PC-3 (cell line): ENCODE measurements around the gene TSEN54. TPM values are rescaled to one million over a fixed set of nuclear protein-coding genes. Genes with fewer than 3 reads are reported as not detected.

Experiments used
- ATAC-seq: fragments of 200-7000 bp; cut with Tn5 transposase; 2 replicates; pipeline ENCODE4 v1.9.1; 2020; ENCODE audit warnings: mild to moderate bottlenecking, moderate library complexity
- BruUV-seq: library from RNA; stranded (reverse); fragments of 400-500 nt; replicated peaks from 2 replicates; lab custom pipeline; 2021; lab: Mats Ljungman, UMichigan
- CTCF ChIA-PET: fragments of 300-600 bp; sonication (Branson Sonifier 250); formaldehyde crosslinking; loops from one replicate; lab custom pipeline; 2022; ENCODE audit warnings: antibody characterized with exemption; lab: Charles Lee
- POLR2A ChIA-PET: fragments of 300-600 bp; sonication (Branson Sonifier 250); formaldehyde crosslinking; loops from one replicate; lab custom pipeline; 2022; ENCODE audit warnings: antibody characterized with exemption; ENCODE audit not compliant: unreplicated experiment; lab: Charles Lee
- DNase-seq: peaks from one replicate; pipeline ENCODE4 v3.0.0-alpha.2; 2015
- H2AFZ ChIP-seq: fragments of 300-600 bp; sonication (generic); 2 replicates; pipeline ENCODE4 v1.6.0; 2016; ENCODE audit warnings: antibody characterized with exemption, low read length
- H3F3A ChIP-seq: fragments of 300-600 bp; sonication (generic); one replicate; pipeline ENCODE4 v1.6.0; 2017; ENCODE audit warnings: antibody characterized with exemption, low read length, control low read depth, mild to moderate bottlenecking; ENCODE audit not compliant: unreplicated experiment
- H3K27ac ChIP-seq: fragments of 300-600 bp; sonication (generic); 2 replicates; pipeline ENCODE4 v1.5.1; 2016; ENCODE audit warnings: mild to moderate bottlenecking, low read length
- H3K27me3 ChIP-seq: fragments of 300-600 bp; sonication (generic); 2 replicates; pipeline ENCODE4 v1.6.1; 2016; ENCODE audit warnings: low read length, mixed read lengths
- H3K36me3 ChIP-seq: fragments of 300-600 bp; sonication (generic); 2 replicates; pipeline ENCODE4 v1.6.1; 2016; ENCODE audit warnings: low read depth, mixed run types, low read length, mixed read lengths
- H3K4me1 ChIP-seq: fragments of 300-600 bp; sonication (generic); 2 replicates; pipeline ENCODE4 v1.5.1; 2016; ENCODE audit warnings: low read length; ENCODE audit not compliant: insufficient read depth
- H3K4me2 ChIP-seq: fragments of 300-600 bp; sonication (generic); 2 replicates; pipeline ENCODE4 v1.6.0; 2016; ENCODE audit warnings: low read length
- H3K4me3 ChIP-seq: fragments of 300-600 bp; sonication (generic); 2 replicates; pipeline ENCODE4 v1.5.1; 2016; ENCODE audit warnings: mild to moderate bottlenecking, low read length, mixed read lengths
- H3K79me2 ChIP-seq: fragments of 300-600 bp; sonication (generic); 2 replicates; pipeline ENCODE4 v1.6.1; 2017; ENCODE audit warnings: low read length, mixed read lengths
- H3K9ac ChIP-seq: fragments of 300-600 bp; sonication (generic); 2 replicates; pipeline ENCODE4 v1.6.0; 2016; ENCODE audit warnings: mild to moderate bottlenecking, low read length
- H3K9me2 ChIP-seq: fragments of 300-600 bp; sonication (generic); replicated peaks from 2 replicates; pipeline ENCODE4 v1.6.1; 2016; ENCODE audit warnings: mixed run types, low read length, mixed read lengths
- H3K9me3 ChIP-seq: fragments of 300-600 bp; sonication (generic); 2 replicates; pipeline ENCODE4 v1.6.1; 2016; ENCODE audit warnings: low read length, mixed read lengths
- H4K20me1 ChIP-seq: fragments of 300-600 bp; sonication (generic); 2 replicates; pipeline ENCODE4 v1.6.1; 2016; ENCODE audit warnings: low read length, mixed read lengths
- EZH2 ChIP-seq: fragments of 300-600 bp; sonication (generic); IDR thresholded peaks from one replicate; pipeline ENCODE4 v1.6.1; 2017; ENCODE audit warnings: antibody characterized with exemption, mild to moderate bottlenecking, low read length; ENCODE audit not compliant: unreplicated experiment
- EZH2phosphoT487 ChIP-seq: fragments of 300-600 bp; sonication (generic); IDR thresholded peaks from 2 replicates; pipeline ENCODE4 v1.6.1; 2018; ENCODE audit warnings: mild to moderate bottlenecking, antibody characterized with exemption, low read length, borderline replicate concordance
- intact Hi-C: fragments of 100-400 bp; cut with micrococcal nuclease; formaldehyde crosslinking; loops from 2 replicates; pipeline ENCODE4 v1.9.0; 2023
- total RNA-seq: library from RNA; depleted of rRNA; stranded (reverse); fragments of >200 nt; gene quantifications from 2 replicates; pipeline ENCODE4 v1.2.3, GENCODE V29; 2014
- TF ChIP-seq, protein P1 (sequence below): fragments of 300-600 bp; sonication (generic); conservative IDR thresholded peaks from 2 replicates; pipeline ENCODE4 v1.5.1; 2017; ENCODE audit warnings: antibody characterized with exemption, low read depth, mild to moderate bottlenecking, low read length

The TSEN54 gene
- total RNA-seq, 1 experiment from 2014 or later = 61.6 TPM

DNA sequence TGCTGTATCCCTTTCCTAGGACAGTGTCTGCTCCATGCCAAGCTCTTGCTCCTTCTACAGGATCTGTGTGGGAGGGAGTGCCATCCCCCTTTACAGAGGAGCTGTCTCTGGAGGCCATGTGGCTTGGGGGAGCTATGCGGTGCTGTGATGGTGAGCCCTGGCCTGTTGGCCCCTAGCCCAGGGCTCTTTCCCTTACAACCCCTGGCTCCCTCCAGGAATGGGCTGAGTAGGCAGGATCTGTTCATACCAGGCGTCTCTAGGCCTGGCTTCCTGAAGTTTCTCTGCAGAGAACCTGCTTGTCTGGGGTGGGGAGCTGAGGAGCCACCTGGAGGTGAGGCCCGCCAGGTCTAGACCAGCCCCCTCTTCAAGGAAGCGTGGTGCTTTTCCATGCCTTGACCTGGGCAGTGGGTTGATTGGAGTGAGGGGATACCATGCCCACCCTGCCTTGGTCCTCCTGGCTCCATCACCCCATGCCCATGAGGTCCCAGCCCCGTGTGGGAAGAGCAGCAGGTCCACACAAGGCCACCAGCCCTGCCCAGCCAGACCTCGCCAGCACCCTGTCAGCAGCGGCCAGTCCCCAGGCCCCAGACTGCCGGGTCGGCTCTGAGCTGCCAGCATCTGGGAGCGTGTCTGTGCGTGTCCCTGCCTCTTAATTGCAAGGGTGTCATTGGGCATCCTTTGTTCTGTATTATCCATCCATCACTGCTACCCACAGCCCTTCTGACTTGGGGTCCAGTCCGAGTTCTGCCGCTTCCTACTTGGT, 23.8 kb downstream of the TSEN54 start:
- DNase-seq (no peak), ATAC-seq (no peak)
- 0 out of 2 replicates have a peak, but pooled peaks cover 6% of the 10 kb centered on the region for H3K36me3 ChIP-seq
- no peak overlapping the region for H3K4me3 ChIP-seq
- CTCF ChIA-PET = interaction anchor here (0.6 kb wide), 1 partner anchor 72 kb away, joined by 3 read pairs; no protein-coding TSS in a partner anchor
- POLR2A ChIA-PET = no interaction called here
- H3K9ac ChIP-seq = no peak overlapping the region
- no peak for TF ChIP-seq EZH2phosphoT487
- TF ChIP-seq, protein P1, sequence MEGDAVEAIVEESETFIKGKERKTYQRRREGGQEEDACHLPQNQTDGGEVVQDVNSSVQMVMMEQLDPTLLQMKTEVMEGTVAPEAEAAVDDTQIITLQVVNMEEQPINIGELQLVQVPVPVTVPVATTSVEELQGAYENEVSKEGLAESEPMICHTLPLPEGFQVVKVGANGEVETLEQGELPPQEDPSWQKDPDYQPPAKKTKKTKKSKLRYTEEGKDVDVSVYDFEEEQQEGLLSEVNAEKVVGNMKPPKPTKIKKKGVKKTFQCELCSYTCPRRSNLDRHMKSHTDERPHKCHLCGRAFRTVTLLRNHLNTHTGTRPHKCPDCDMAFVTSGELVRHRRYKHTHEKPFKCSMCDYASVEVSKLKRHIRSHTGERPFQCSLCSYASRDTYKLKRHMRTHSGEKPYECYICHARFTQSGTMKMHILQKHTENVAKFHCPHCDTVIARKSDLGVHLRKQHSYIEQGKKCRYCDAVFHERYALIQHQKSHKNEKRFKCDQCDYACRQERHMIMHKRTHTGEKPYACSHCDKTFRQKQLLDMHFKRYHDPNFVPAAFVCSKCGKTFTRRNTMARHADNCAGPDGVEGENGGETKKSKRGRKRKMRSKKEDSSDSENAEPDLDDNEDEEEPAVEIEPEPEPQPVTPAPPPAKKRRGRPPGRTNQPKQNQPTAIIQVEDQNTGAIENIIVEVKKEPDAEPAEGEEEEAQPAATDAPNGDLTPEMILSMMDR = no peak
- TF ChIP-seq EZH2 = no peak
- H3K9me3 ChIP-seq = no peaks in the 10 kb centered on the region
- H2AFZ ChIP-seq = no peak overlapping the region
- no TSS peak for BruUV-seq
- H4K20me1 ChIP-seq = 0 out of 2 replicates have a peak, but pooled peaks cover 4% of the 10 kb centered on the region
- H3K79me2 ChIP-seq = peaks cover 15% of the 10 kb centered on the region; the same call in 1 of the 2 replicates
- intact Hi-C loops = no loop called here
- no peaks in the 10 kb centered on the region for H3K27me3 ChIP-seq
- H3K9me2 ChIP-seq = no peaks in the 10 kb centered on the region
- H3K4me1 ChIP-seq = no peaks in the 10 kb centered on the region
- no peak overlapping the region for H3K4me2 ChIP-seq
- no peak overlapping the region for H3K27ac ChIP-seq
- no peaks in the 10 kb centered on the region for H3F3A ChIP-seq

DNA sequence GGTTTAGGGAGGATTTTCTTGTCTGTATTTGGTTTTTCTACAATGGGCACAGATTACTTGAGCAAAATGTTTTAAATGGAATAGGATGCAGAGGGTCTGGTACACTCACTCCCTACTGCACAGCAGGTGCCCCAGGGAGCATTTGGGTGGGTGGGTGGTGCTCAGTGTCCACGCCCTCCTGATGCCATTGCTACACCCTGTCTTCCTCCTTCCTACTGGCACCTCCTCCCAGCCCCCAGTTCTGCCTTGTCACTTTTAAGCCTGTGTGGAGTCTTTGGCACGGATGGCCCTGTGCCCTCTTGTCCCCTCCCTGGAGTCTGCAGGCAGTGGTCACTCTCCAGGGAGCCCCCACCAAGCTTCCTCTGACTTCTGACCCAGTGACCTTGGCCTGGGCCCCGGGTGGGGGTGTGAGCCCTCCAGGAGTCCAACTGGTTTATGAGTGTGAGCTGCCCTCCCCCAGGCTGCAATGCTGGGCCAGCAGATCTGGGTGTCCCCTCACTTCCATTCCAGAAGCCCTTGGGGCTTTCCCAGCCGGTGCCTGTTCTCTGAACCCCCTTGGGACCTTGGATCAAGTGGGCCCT, 24.7 kb downstream of the TSEN54 start:
- ChIA-PET POLR2A (no interaction called here), CTCF (no interaction called here)
- H2AFZ ChIP-seq = no peak overlapping the region
- no peak for DNase-seq
- intact Hi-C loops = no loop called here
- peaks cover 13% of the 10 kb centered on the region; the same call in 1 of the 2 replicates for H3K79me2 ChIP-seq
- H3F3A ChIP-seq = no peaks in the 10 kb centered on the region
- no peak overlapping the region for H3K9ac ChIP-seq
- H3K27me3 ChIP-seq = no peaks in the 10 kb centered on the region
- no peak overlapping the region for H3K4me2 ChIP-seq
- H3K4me1 ChIP-seq = no peaks in the 10 kb centered on the region
- no peak overlapping the region for H3K4me3 ChIP-seq
- no peak for ATAC-seq
- no peaks in the 10 kb centered on the region for H3K9me2 ChIP-seq
- no peak overlapping the region for H3K27ac ChIP-seq
- no TSS peak for BruUV-seq
- no peaks in the 10 kb centered on the region for H3K9me3 ChIP-seq
- 0 out of 2 replicates have a peak, but pooled peaks cover 4% of the 10 kb centered on the region for H4K20me1 ChIP-seq
- TF ChIP-seq EZH2phosphoT487 = no peak
- TF ChIP-seq, protein P1 = no peak
- TF ChIP-seq EZH2 = no peak
- 0 out of 2 replicates have a peak, but pooled peaks cover 6% of the 10 kb centered on the region for H3K36me3 ChIP-seq

DNA sequence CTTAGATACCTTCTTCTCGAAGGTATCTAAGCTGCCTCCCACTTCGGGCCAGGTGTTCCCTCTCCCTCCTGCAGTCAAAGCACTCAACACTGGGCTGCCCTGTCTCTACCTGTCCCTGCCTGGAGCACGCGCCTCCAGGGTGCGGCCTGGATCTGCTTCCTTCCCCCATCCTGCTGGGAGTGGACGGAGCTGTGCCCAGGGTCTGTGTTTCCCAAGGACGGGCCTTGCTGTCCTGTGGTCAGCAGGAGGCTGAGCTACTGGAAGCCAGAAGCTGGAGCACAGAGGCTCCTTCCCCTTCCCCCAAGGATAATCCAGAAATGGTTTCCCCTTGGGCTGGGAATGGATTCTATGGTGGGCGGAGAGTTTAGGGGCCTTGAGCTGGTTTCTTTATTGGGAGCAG, 25.9 kb downstream of the TSEN54 start:
- no peak for DNase-seq
- Histone ChIP-seq H3K9me2 (no peaks in the 10 kb centered on the region), H2AFZ (no peak overlapping the region), H4K20me1 (0 out of 2 replicates have a peak, but pooled peaks cover 4% of the 10 kb centered on the region), H3F3A (no peaks in the 10 kb centered on the region), H3K4me2 (no peak overlapping the region), H3K27ac (no peak overlapping the region), H3K27me3 (no peaks in the 10 kb centered on the region), H3K36me3 (0 out of 2 replicates have a peak, but pooled peaks cover 6% of the 10 kb centered on the region), H3K9me3 (no peaks in the 10 kb centered on the region), H3K4me3 (no peak overlapping the region), H3K79me2 (peaks cover 11% of the 10 kb centered on the region; the same call in 1 of the 2 replicates), H3K4me1 (no peaks in the 10 kb centered on the region), H3K9ac (no peak overlapping the region)
- no peak for ATAC-seq
- POLR2A ChIA-PET = no interaction called here
- CTCF ChIA-PET = no interaction called here
- intact Hi-C loops = no loop called here
- no TSS peak for BruUV-seq
- TF ChIP-seq EZH2phosphoT487 (no peak), EZH2 (no peak)
- TF ChIP-seq, protein P1 = no peak
